CD4-positive, alpha-beta T cell treated with Interleukin-17A for 1 hour (primary cell): Measurements from ENCODE around the gene ERBB4.

ENCODE experiments used
- DNase-seq: peaks from one replicate; pipeline ENCODE4 v3.0.0-alpha.2; 2020

The ERBB4 gene

DNA sequence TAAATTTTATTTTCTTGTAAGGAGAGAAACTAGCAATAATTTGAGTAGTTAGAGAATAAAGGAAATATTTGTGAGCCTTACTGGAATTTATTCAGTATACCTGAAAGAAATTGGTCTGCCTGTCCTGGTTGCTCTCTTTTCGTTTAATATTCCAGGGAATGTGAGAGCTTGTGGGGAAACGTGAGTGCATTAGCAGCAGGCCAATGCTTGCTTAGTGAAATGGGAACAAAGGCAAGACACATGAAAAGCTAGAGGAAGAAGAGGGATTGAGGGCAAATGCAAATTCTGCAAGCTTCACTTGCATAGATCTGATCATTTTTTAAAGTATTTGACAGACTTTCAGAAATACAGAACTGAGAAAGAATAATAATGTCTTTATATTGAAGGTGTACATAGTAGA, 111.0 kb downstream of the ERBB4 start:
- DNase-seq, result no peak

DNA sequence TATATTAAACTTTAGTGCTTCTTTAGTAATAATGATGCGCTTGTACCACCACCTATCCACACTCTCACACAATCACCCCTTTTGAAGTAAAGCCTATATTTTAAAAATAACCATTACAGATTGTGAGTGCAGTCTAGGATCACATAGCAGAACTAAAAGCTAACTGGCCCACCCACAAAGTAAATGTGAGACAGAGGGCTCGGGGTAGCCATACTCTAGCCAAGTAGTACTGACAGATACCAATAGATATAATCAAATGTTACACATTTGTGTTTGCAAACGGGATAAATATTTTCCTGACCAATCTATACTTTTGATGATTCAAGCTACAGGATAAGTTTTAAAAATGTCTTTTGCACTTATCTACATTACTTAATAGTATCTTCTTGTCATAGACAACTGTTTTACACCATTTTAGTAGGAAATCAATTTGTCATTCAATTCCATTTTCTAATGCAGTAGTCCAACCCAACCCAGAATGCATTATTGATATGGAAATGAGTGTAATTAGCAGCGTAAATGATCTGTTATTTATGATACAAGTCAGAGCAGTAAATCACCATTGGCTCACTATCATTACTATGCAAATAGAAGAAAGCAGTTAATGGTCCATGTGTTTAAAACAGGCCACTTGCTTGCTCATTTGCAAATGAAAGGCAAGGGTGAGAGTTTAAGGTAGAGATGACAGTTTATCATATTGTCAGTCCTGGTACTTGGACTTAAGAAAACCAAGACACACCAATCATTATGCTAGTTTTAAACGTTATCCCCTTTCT, 111.8 kb downstream of the ERBB4 start:
- no peak for DNase-seq

DNA sequence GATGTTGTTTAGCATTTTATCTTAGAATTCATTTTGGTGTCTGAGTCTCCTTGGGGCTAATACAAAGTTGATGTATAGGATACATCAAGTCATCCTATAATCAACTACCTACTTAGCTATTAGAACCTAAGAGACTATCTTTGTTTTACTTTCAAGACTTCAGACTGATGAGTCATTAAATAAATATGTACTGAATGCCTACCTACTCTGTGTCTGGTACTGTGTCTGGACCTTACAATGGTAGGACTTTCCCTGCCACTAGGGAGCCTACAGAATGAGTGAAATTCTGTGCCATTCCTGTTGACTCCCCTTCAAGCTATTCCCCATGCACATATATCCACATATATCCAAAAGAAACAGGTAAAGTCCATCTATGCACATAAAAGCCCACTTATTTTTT, 114.5 kb downstream of the ERBB4 start:
- no peak for DNase-seq

DNA sequence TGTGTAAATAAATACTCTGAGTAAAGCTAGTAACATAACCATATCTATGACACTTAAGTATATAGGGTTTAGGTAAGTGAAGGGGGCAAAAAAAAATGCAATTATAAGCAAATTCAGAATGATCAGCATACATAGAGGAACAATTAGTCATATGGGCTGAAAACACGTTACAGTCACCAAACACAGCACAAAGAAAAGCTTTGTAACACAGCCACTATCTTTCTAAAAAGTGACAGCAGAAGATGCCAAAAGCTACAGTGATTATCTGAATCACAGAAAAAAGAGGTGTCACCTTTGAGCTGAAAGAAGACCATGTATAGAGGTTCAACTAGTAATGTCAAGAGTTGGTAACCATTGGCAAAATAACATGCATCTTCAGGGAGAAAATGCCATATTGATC, 115.5 kb downstream of the ERBB4 start:
- no peak for DNase-seq

DNA sequence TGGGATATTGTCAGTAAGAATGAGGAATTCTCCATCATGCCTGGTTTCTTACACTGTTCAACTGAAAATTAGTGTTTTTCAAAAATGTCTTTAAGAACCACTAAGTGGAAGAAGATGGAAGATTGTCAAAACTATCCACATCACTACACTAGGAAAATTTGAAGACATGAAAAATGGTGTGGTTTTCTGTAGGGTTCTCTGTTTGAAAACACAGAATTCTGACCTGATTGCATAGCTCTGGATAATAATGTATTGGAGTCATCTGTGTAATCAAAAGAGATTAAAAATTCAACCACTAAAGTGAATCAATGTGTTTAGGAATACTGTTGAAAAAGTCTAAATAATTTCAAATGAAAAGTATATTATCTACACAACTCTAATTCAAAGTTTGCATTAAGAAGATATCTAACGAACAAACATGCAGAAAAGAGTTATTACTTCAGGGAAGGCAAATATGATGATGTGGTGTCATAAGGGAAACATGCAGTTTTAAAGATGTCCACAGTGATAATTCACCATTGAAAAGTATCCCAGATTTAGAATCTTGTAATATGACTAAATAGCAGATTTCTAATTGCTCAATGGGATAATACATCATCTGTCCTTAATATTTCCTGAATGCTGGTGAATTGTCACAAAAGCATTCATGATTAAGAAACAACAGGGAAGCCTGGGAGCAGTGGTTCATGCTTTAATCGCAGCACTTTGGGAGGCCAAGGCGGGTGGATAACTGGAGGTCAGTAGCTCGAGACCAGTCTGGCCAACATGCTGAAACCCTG, 116.9 kb downstream of the ERBB4 start:
- no peak for DNase-seq

DNA sequence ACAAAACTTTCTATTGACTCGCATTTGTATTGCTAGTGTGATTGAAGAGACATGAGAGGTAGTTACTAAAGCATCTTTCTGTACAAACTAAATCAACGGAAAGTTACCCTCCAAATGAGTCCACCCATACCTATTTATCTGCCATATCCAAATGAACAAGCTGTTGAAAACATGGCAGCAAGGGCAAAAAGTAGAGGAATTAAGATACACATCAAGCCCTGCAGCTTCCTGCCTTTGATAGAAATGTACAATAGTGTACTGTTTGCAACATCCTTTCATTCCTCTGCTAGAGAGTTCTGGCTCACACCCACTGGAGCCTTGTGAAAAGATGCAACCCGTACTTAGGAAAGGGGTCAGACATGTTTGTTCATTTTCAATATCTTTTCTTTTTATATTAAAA, 122.5 kb downstream of the ERBB4 start:
- DNase-seq, result no peak

DNA sequence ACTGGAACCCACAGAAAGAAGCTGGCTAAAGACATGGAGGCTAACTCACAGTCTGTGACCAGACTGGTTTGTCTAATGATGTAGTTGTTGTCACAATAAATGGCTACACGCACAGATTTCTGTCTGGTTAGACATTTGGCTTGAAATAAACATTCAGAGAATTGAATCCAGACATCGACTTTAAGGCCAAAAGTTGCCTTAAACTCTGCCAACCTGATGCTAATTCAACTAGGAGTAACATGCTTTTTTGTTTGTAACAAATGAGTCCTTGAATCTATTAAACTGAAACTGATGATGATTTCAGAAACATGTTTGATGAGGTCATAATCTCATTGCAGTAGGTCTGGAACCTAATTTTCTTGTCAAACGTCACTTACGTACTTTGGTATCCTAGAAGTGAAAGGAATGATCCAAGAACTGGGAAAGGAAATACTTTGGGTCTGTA, 123.8 kb downstream of the ERBB4 start:
- no peak for DNase-seq

DNA sequence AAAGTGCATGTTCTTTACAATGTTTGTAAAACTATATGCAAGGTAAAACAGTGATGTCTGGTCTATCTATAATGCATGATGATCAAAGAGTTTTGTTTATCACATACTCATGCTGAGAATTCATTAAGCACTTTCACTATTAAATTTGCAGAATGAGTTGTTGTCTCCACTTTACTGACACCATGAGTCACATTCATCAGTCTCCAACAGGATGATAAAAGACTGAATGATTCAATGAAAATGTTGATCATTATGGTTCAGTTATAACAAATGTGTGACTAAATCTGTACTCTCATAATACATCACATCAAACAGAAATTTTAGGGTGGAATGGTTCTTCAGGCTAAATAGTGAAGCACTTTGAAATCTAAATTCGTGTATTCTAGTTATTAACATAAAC, 129.0 kb downstream of the ERBB4 start:
- DNase-seq, result no peak

DNA sequence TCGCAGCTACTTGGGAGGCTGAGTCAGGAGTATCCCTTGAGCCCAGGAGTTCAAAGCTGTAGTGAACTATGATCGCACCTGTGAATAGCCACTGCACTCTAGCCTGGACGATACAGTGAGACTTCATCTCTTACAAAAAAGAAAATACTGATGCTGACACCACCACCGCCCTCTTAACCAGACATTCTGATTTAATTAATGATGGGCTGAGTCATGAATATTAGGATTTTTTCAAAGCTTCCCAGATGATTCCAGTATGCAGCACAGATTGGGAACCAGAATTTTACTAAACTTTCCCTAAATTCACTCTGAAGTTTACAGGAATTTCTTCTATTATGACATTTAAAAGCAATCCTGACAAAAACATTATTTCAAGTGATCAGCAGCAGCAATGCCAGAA, 130.1 kb downstream of the ERBB4 start:
- no peak for DNase-seq

DNA sequence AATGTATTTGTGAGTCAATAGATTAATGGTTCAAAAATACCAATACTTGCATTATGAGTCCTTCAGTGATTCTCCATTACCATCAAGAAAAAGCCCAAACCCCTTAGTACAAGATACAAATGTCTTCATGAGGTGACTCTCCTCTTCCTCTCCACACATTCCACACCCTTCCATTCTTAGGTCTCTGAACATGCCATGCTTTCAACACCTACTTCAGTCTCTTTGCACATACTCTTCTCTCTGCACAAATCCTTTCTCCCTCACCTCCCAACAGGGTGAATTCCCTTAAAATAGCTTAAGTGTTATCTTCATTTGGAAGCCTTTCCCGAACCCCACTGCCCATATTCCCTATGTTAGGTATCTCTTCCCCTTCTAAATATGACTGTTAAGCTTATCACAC, 131.9 kb downstream of the ERBB4 start:
- no peak for DNase-seq

DNA sequence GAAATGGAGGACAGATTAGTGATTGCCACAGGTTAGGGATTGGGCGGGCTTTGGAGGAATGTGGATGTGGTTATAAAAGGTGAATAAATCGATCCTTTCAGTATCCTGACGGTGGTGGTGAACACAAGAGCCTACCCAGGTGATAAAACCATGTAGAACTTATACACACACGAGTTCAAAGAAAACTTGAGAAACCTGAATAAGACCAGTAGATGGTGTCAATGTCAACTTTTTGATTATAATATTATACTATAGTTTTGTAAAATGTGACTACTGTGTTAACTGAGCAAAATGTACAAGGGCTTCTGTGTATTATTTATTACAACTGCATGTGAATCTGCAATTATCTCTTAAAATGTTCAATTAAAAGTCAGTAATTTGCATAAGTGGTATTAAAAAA, 136.3 kb downstream of the ERBB4 start:
- no peak for DNase-seq

DNA sequence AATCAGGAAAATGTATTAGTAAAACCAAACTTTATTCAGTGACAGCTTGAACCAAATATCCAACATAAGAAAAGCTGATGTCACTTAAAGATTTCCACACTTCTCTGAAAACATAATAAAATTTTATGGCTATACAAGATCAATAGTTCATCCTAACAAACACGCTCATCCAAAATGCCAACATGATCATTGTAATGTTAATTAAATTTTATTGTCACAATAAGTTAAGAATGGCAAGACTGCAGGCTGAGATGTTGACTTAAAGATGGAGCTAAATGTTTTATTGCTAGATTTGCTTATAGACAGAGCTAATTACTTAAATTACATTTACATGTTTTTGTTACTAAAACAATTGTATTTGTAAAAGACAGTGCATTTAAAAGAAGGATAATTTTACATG, 140.3 kb downstream of the ERBB4 start:
- DNase-seq, result no peak

DNA sequence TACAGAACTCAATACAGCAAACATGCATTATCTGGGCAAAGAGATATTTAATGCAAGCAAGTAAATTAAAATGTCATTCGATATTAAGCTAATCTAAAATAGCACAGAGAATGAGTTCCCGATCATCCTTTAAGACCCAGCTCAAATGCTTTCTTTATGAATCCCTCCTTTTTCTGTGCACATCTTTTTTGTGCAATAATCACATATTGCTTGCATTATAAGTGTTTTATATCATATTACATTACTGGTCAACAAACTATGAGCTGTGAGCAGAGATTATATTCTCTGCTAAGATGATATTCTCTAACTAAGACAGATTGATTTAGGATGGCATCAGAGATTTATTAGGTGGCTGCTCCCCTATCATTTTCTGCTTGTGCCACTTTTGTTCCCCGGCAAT, 146.1 kb downstream of the ERBB4 start:
- DNase-seq, result no peak

DNA sequence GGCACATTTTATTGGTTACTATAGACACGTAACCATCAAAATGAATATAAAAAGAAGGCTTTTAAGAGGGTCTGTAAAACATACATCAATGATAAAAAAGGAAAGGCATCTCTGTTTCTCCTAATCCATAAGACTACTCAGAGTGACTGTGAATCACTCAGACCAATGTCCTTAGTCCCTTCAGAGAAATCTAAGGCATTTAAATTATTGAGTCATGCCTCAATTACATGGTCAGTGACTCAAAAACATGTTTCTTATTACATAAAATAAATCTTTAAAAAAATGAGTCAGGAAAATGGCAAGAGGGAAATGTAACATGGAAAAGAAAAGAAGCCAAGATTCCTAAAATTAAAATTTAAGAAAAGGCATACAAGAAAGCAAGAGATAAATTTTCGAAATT, 146.6 kb downstream of the ERBB4 start:
- no peak for DNase-seq

DNA sequence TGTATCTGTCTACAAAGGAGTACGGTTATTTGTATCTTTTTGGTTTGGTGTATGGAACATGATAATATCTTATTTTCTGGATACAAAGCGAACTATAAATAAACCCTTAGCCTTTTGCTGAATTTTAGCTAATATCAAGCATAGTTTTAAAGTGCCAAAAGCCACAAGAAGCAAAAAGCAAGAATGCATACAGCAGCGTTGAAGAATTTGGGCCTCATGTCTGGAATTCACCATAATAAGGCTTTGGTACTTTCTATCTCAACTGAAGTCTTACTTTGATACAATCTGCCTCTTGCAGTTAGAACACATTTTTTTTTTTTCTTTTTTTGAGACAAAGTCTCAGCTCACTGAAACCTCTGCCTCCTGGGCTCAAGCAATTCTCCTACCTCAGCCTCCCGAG, 151.5 kb downstream of the ERBB4 start:
- DNase-seq, result no peak

DNA sequence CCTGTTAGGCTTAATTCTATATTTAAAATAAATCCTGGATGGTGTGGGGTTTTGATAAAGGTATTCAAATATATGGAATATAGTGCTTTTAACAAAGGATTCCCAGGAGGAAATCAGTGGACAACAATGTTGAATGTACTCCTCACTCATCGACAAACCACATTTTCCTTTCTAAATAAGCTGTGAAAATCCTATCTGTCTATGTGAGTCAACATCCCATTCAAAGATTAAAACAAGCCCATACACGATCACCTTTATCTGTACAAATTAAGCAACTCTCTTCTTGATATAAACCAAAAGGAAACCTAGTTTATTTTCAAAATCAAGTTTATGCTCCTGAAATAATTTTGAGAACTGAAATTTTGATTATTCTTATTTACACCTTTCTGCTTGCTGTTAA, 153.4 kb downstream of the ERBB4 start:
- DNase-seq, result no peak

DNA sequence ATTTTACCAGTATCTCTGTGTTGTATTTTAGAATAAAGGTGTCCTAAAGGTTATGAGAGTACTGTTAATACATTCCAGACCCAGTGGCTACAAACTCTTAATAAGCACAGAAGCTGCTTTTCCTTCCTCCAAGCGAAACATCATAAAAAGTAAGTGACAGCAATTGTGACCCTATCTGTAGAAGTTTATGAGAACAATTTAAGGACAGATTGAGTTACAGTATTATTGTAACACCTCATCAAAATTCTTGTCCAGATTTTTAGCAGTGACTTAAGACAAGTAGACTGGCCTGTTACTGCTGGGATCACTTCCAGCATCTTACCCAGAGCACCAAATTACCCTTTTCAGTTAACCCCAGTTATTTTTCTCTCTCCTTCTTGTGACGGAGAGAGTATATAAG, 154.6 kb downstream of the ERBB4 start:
- no peak for DNase-seq

DNA sequence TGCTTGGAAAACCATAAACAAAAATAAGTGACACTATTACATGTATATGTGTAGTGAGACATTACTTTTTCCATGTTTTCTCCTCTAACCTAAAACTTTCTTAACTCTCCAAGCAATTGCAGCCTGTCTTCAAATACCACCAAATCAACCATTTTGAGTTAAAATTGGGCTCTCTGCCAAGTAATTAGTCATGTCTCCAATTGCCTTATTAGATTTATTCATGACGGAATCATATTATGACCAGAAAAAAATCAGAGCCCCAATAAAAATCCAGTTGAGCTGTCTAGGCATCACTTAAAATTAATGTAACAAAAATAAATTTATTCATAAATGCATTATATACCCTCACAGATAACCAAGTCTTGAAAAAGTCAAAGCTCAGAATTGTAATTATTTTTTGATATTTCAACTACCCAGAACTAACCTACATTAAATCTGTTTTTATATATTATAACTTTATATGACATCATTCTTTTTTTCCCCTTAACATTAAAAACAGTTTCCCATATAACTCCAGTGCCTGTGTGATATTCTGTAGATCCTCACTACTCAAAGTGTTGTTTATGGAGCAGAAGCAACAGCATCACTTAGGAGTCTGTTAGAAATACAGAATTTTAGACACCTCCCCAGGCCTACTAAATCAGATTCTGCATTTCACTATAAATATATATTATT, 157.0 kb downstream of the ERBB4 start:
- no peak for DNase-seq

DNA sequence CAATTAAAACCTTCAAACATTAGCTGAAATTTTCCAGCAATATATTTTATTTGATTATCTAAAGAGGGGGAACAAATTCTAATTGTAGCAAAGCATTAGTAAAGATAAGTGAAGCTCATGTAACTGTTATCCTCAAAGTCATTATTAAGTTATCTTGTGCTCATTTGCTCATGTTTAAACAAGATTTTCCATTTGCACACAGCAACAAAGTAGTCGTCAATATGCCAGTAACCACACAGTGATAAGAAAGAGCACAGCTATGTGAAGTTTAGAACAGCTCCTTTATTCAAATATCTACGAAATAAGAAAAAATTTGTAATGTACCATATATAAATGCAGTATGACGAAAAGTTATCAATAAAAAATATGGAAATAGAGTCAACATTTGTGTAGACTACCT, 159.5 kb downstream of the ERBB4 start:
- no peak for DNase-seq

DNA sequence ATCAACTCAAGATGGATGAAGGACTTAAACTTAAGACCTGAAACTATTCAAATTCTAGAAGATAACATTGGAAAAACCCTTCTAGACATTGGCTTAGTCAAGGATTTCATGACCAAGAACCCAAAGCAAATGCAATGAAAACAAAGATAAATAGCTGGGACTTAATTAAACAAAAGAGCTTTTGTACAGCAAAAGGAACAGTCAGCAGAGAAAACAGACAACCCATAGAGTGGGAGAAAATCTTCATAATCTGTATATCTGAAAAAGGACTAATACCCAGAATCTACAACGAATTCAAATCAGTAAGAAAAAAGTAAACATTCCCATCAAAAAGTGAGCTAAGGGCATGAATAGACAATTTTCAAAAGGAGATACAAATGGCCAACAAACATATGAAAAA, 171.2 kb downstream of the ERBB4 start:
- DNase-seq, result no peak

DNA sequence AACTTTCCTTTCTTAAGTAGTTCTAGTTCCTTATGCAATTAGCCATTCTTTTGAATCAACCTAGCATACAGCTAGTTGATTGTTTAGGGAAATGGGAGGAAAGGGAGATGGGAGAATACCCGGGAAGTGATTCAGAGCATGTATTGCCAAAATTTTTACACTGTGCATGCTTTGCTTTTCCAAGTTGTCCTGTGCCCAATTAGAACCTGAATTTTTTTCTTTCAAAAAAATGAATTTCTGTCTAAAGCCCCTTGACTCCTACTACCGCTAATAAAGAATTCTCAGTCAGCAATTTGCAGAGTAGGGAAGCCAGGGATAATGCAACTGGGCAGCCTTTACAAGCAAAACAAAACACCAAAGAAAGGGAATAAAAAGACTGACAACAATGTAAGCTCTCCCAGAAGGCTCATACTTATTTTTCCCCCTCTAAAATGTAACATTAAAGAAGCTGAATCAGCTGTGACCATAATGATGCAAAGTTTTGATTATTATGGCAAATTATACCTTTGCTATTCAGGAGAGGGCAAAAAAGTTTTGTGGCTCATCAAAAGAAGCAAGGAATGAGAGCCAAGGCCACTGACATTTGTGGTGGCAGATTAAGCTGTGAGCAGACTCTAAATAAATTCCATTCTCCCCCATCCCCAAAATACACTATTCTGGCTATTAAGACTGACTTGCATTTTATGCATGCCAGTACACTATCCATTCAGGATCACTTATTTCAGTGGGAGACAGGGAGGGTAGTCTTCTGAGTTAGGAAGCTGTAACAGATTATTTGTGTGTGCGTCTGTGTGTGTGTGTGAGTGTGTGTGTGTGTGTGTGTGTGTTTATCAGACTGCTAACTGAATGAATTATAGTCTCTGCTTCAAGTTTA, 174.3 kb downstream of the ERBB4 start:
- no peak for DNase-seq

DNA sequence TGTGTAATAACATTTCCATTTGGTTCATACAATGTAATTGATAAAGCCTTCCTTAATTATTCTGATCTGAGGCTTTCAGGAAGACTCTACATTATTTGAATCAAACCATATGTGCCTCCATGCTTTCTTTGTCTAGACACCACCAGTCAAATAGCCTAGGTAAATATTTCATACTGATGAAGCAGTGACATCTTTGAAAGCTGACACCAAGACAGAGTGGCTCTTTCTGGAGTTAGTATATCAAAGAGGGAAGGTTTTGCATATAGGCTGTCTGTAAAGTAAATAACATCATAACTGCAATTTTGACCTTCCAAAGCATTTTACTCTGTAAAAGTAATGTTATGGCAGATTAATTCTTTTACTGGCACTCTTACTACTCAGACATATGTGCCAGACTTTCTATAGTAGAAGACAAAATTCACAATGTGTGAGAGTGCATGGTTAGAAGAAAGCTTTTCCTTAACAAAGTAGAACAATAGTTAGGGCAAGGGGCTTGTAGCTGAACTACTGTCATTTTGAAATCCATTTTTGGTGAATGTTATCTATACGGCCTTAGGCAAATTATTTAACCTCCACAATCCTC, 177.3 kb downstream of the ERBB4 start:
- DNase-seq, result no peak

DNA sequence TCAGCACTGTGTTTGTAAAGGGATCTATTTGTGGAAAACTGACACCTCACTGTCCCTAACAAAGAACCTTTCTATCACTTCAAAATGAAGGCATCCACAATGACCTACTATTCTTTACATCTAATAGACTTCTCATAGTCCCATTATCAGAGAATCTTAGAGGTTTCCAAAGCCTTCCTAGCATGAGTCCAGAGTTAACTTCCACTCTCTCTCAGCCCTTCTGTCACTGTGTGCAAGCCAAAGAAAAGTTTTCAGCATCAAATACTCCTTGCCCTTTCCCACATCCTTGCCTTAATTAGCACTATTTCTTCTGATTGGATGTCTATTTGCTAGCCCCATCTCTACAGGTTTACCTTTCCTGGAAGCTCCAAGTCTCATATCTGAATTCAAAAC, 178.5 kb downstream of the ERBB4 start:
- DNase-seq, result no peak
